Ovary (tissue), 3 donors: ENCODE measurements around the gene ABHD16A.

Source experiments
- CTCF ChIP-seq, 3 donors: fragments of 450-650 bp in 2 of 3; fragments of 200-600 bp in 1 of 3; IDR thresholded peaks; one replicate each; pipeline versions ENCODE4 v1.5.1 to v1.8.0; 2016 to 2022; ENCODE audit warnings: antibody characterized with exemption in 3 of 3, mild to moderate bottlenecking in 1 of 3
- EP300 ChIP-seq: sonication (generic); formaldehyde crosslinking; IDR thresholded peaks from one replicate; pipeline ENCODE4 v1.6.1; 2017; ENCODE audit warnings: antibody characterized with exemption
- POLR2A ChIP-seq: fragments of 450-650 bp; IDR thresholded peaks from one replicate; pipeline ENCODE4 v1.6.1; 2017; ENCODE audit warnings: antibody characterized with exemption, mild to moderate bottlenecking, moderate library complexity
- donor health status: DM: no; HTN: no; CAD: no.

GRCh38 chr6:31658983-31659648 is 44.0 kb downstream of the ABHD16A start:
- TF ChIP-seq CTCF (IDR thresholded peaks at IDR 0.05) (no peak), POLR2A (no peak), EP300 (no peak)
